Stomach (tissue), 4 donors: ENCODE data around the gene CYB561.

Experiments
- CTCF ChIP-seq, 7 experiments: fragments of 450-650 bp in 4 of 7; fragments of 200-600 bp in 3 of 7; sonication (generic) in 3 of 7; IDR thresholded peaks; one replicate each; pipeline ENCODE4 v1.5.1; 2016 to 2019; ENCODE audit warnings: antibody characterized with exemption in 7 of 7, control low read depth in 2 of 7, mild to moderate bottlenecking in 1 of 7
- EP300 ChIP-seq: sonication (generic); formaldehyde crosslinking; IDR thresholded peaks from one replicate; pipeline ENCODE4 v1.6.1; 2017; ENCODE audit warnings: antibody characterized with exemption
- POLR2A ChIP-seq, 4 donors: fragments of 450-650 bp; IDR thresholded peaks; one replicate each; pipeline ENCODE4 v1.6.1; 2016; ENCODE audit warnings: antibody characterized with exemption in 4 of 4, control low read depth in 2 of 4, mild to moderate bottlenecking in 1 of 4, moderate library complexity in 1 of 4
- POLR2AphosphoS5 ChIP-seq, 3 donors: sonication (generic); formaldehyde crosslinking; IDR thresholded peaks; one replicate each; pipeline ENCODE4 v1.6.1; 2016; ENCODE audit warnings: antibody characterized with exemption in 3 of 3

GRCh38 chr17:63405741-63406261 is 40.3 kb downstream of the CYB561 start:
- TF ChIP-seq CTCF (IDR thresholded peaks at IDR 0.05) (peak in 5 of 7 experiments; percentile 60 to 66 (median 63)), POLR2AphosphoS5 (IDR thresholded peaks at IDR 0.05) (no peak), POLR2A (IDR thresholded peaks at IDR 0.05) (no peak), EP300 (no peak)
